ENCODE results near the gene ARHGAP19.

ARHGAP19 gene

GRCh38 chr10:97234400-97234799 lies 58.0 kb downstream of the ARHGAP19 start:
- Mint-ChIP-seq H3K9me3 (no peaks in the 10 kb centered on the region), H3K4me1 (no peaks in the 10 kb centered on the region), H3K4me3 (no peak overlapping the region), H3K27ac (no peak overlapping the region), H3K27me3 (no peaks in the 10 kb centered on the region)
- ATAC-seq (no peak), DNase-seq (no peak)

DNA sequence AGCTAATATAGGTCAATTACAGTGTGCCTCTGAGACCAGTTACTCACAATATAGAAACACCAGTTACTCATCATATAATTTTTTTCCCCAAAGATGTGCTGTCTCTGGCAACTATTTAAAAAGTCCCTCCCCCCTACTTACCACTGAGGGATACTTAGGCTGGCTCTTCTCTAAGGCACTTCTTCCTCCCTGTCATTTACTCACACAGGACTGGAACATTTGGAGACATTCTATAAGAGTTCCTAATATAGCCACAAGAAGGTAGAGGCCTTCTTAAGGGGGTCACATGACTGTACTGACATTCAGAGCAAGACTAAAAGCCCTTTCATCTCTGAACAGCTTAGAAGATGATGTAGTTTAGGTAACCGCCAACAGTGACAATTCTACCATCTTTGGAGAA lies 62.3 kb downstream of the ARHGAP19 start:
- ATAC-seq = peak; percentile 93
- H3K9me3 Mint-ChIP-seq = no peaks in the 10 kb centered on the region
- peak overlapping the region in 1 of 2 donors; percentile 53 for H3K27ac Mint-ChIP-seq
- H3K27me3 Mint-ChIP-seq = no peaks in the 10 kb centered on the region
- DNase-seq = no peak
- no peaks in the 10 kb centered on the region for H3K4me1 Mint-ChIP-seq
- H3K4me3 Mint-ChIP-seq = no peak overlapping the region

DNA sequence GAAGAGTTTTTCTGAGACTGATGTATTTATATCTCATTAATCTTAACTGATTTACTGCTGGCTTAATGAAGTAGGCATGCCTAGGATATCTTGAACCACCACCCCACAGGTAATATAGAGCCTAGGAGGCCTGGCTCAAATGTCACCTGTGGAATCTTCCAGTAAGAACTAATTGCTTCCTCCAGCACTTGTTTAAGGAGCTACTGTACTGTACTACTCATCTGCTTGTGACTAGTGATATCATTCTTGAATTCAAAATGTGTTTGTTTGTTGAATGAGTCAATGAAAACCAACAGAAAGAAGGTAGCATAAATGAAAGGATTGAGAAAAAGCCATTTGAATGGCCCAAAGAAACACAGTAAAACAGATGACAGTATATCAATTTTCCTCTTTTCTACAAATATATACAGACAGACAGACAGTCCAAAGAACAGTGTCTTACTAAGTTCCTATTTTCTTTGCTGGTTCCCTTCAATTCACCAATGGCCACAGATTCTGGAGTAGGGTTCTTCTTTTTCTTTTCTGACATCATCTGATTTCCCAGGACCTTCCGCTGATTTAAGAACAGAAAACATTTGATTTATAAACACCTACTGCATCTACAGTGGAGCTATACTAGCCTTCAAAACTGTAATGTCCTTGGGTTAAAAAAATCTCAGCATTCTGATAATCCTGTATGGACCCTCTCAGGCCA lies 63.0 kb downstream of the ARHGAP19 start:
- no peaks in the 10 kb centered on the region for H3K9me3 Mint-ChIP-seq
- DNase-seq (no peak), ATAC-seq (no peak)
- no peak overlapping the region for H3K4me3 Mint-ChIP-seq
- peaks cover 6% of the 10 kb centered on the region for H3K4me1 Mint-ChIP-seq
- no peaks in the 10 kb centered on the region for H3K27me3 Mint-ChIP-seq
- H3K27ac Mint-ChIP-seq = peak overlapping the region in 1 of 2 donors; percentile 53

GRCh38 chr10:97228775-97229157 lies 63.7 kb downstream of the ARHGAP19 start:
- DNase-seq (no peak), ATAC-seq (no peak)
- Mint-ChIP-seq H3K4me3 (no peak overlapping the region), H3K9me3 (no peaks in the 10 kb centered on the region), H3K4me1 (peaks cover 6% of the 10 kb centered on the region), H3K27me3 (no peaks in the 10 kb centered on the region), H3K27ac (no peak overlapping the region)

- Mint-ChIP-seq H3K9me3 (no peaks in the 10 kb centered on the region), H3K27me3 (no peaks in the 10 kb centered on the region), H3K27ac (no peak overlapping the region), H3K4me3 (no peak overlapping the region), H3K4me1 (peaks cover 6% of the 10 kb centered on the region)
- no peak for DNase-seq
- no peak for ATAC-seq
These were observed 64.2 kb downstream of the ARHGAP19 start for GRCh38 chr10:97228130-97228774.

- Mint-ChIP-seq H3K4me3 (no peak overlapping the region), H3K4me1 (peaks cover 6% of the 10 kb centered on the region), H3K27ac (no peak overlapping the region), H3K27me3 (no peaks in the 10 kb centered on the region), H3K9me3 (no peaks in the 10 kb centered on the region)
- ATAC-seq (no peak), DNase-seq (no peak)
These were observed 66.0 kb downstream of the ARHGAP19 start for GRCh38 chr10:97226398-97226797.

- peak; percentile 91 for ATAC-seq
- no peaks in the 10 kb centered on the region for H3K9me3 Mint-ChIP-seq
- no peak overlapping the region for H3K27ac Mint-ChIP-seq
- H3K4me3 Mint-ChIP-seq = no peak overlapping the region
- DNase-seq = peak in 1 of 2 donors; percentile 26
- peaks cover 6% of the 10 kb centered on the region for H3K4me1 Mint-ChIP-seq
- no peaks in the 10 kb centered on the region for H3K27me3 Mint-ChIP-seq
These were observed 67.7 kb downstream of the ARHGAP19 start for GRCh38 chr10:97224483-97225435.

DNA sequence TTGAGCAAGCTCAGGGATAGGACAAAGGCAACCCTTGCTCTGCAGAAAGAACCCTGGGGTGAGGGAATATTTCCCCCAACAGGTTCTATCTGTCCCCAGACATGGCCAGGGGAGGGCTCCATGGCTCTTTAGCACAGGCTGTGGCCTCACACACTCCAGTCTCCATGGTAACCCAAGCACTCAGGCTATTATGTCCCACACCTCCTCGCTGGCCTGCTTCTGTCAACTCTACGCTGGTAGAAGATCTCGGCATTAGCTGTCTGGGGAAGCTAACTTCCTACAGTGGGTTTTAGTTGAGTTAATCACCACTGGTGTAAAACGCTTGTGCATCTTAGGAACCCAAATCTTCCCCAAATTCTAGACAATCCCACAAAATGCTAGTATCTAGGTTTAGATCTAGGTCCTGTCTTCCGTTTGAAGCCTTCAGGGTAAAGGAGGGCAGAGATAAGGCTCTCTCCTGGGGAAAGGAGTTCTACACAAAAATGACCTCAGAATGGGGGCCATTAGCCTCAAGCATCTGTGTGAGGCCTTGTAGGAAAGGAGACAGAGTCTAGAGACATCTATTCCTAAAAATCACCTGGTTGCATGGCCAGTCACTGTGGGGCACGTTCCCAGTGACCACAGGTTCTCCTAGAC lies 70.0 kb downstream of the ARHGAP19 start:
- no peaks in the 10 kb centered on the region for H3K9me3 Mint-ChIP-seq
- peaks cover 23% of the 10 kb centered on the region for H3K4me1 Mint-ChIP-seq
- no peak overlapping the region for H3K4me3 Mint-ChIP-seq
- DNase-seq = no peak
- ATAC-seq = no peak
- no peaks in the 10 kb centered on the region for H3K27me3 Mint-ChIP-seq
- no peak overlapping the region for H3K27ac Mint-ChIP-seq

- Mint-ChIP-seq H3K9me3 (no peaks in the 10 kb centered on the region), H3K27ac (peak overlapping the region in 1 of 2 donors; percentile 89), H3K4me3 (no peak overlapping the region), H3K27me3 (no peaks in the 10 kb centered on the region), H3K4me1 (peaks cover 35% of the 10 kb centered on the region)
- ATAC-seq = no peak
- DNase-seq = no peak
These were observed 72.1 kb downstream of the ARHGAP19 start for GRCh38 chr10:97220355-97220754.

DNA sequence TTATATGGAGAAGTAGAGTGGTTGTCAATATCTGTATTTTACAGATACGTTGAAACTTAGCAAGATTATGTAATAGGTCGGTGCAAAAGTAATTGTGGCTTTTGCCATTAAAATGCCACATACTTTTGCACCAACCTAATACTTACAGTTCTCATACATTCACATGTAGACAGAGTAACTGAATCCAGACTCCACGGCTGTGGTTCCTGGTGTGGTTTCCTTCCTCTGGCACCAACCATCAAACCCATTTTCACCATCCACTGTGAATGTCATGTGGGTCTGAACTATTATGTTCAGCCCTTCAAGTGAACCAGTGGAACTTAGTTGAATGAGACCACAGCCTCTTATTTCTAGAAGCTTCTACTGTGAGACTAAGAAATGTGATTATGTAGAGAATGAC lies 75.1 kb downstream of the ARHGAP19 start:
- Mint-ChIP-seq H3K27me3 (no peaks in the 10 kb centered on the region), H3K27ac (peak overlapping the region in 1 of 2 donors; percentile 98), H3K4me3 (no peak overlapping the region), H3K9me3 (no peaks in the 10 kb centered on the region), H3K4me1 (peaks cover 29% of the 10 kb centered on the region)
- peak; percentile 41 for ATAC-seq
- DNase-seq = no peak

DNA sequence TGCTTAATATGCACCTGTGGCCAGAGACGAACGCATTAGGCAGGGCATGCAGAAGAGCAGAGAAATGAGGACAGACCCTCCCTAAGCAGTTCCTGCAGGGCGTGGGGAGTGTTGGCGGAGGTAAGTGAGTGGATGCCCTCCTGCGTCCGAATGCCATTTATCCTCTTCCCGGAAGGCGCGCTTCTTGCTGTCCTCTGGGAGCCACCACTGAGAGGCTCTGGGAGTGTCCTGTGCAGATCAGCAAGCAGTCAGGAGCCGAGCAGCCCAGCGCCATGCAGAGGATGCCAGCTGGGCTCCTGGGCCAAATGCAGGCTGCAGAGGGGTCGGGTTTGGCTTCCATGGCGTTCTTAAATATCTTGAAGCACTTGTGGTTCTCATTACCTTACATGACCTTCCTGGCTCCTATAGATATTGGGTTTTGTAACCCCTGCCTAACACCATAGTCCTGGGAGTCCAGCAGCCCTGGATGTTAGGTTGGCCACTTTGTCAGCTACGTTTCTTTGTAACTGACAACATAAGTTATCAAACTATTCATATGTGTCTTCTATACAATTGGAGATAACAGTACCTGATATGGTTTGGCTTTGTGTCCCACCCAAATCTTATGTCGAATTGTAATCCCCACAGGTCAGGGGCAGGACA lies 76.7 kb downstream of the ARHGAP19 start:
- no peak overlapping the region for H3K27ac Mint-ChIP-seq
- DNase-seq (no peak), ATAC-seq (no peak)
- no peaks in the 10 kb centered on the region for H3K27me3 Mint-ChIP-seq
- no peak overlapping the region for H3K4me3 Mint-ChIP-seq
- H3K9me3 Mint-ChIP-seq = no peaks in the 10 kb centered on the region
- H3K4me1 Mint-ChIP-seq = peaks cover 29% of the 10 kb centered on the region

DNA sequence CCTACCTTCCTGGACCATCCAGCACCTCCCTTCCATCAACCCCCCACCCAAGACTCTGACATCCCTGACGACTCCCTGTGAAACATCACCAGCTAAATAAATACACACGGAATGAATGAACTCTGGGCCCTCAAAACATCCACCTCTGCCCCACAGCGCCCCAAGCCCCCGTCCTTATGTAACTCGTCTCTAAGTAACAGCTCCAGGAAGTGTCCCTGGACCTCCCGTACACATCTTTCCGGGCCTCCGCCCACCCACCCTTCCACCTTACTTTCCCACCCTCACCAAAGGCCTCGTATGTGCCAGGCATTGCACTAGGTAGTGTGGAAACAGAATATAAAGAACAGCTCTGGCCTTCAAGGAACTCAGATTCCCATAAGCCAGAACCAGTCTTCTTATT lies 79.0 kb downstream of the ARHGAP19 start:
- no peaks in the 10 kb centered on the region for H3K27me3 Mint-ChIP-seq
- no peak for DNase-seq
- H3K4me3 Mint-ChIP-seq = no peak overlapping the region
- H3K9me3 Mint-ChIP-seq = no peaks in the 10 kb centered on the region
- ATAC-seq = no peak
- H3K27ac Mint-ChIP-seq = peak overlapping the region in 1 of 2 donors; percentile 13
- H3K4me1 Mint-ChIP-seq = peaks cover 21% of the 10 kb centered on the region

GRCh38 chr10:97211229-97211628 lies 81.2 kb downstream of the ARHGAP19 start:
- H3K4me3 Mint-ChIP-seq = no peak overlapping the region
- H3K4me1 Mint-ChIP-seq = no peaks in the 10 kb centered on the region
- ATAC-seq (no peak), DNase-seq (no peak)
- H3K9me3 Mint-ChIP-seq = no peaks in the 10 kb centered on the region
- H3K27me3 Mint-ChIP-seq = no peaks in the 10 kb centered on the region
- no peak overlapping the region for H3K27ac Mint-ChIP-seq

DNA sequence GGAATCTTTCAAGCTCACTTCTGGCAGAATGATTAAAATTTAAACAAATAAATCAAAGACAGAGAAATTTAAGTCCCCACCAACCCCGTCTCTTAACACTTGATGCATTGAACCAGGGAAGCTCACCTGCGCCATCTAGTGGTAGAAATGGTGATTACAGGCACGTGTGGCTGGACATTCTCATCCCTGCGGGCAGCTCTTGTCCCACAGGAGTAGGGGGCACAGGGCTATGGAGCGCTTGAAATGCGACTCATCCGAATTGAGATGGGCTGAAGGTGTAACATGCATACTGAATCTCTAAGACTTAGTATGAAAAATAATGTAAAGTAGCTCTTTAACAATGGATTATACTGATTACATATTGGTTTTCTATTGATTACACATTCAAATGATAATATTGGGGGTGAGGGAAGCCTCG lies 81.9 kb downstream of the ARHGAP19 start:
- no peaks in the 10 kb centered on the region for H3K9me3 Mint-ChIP-seq
- H3K4me1 Mint-ChIP-seq = no peaks in the 10 kb centered on the region
- no peaks in the 10 kb centered on the region for H3K27me3 Mint-ChIP-seq
- no peak overlapping the region for H3K27ac Mint-ChIP-seq
- DNase-seq = peak; percentile 65 to 68
- ATAC-seq = peak; percentile 71
- H3K4me3 Mint-ChIP-seq = no peak overlapping the region

- H3K4me3 Mint-ChIP-seq = no peak overlapping the region
- DNase-seq (no peak), ATAC-seq (no peak)
- H3K4me1 Mint-ChIP-seq = no peaks in the 10 kb centered on the region
- H3K27ac Mint-ChIP-seq = no peak overlapping the region
- peaks cover 2% of the 10 kb centered on the region for H3K27me3 Mint-ChIP-seq
- H3K9me3 Mint-ChIP-seq = no peaks in the 10 kb centered on the region
These were observed 84.6 kb downstream of the ARHGAP19 start for GRCh38 chr10:97207756-97208346.
